SK-N-MC (cell line): ENCODE results near the gene GDF7.
A peak's percentile ranks its signal among the peaks of the same experiment; 100 is the strongest.

Source experiments
- EZH2 ChIP-seq: fragments of 200-600 bp; sonication (generic); IDR thresholded peaks from one replicate; pipeline ENCODE4 v1.6.1; 2017; ENCODE audit warnings: antibody characterized with exemption
- FOXP2 ChIP-seq: optimal IDR thresholded peaks from 2 replicates; pipeline ENCODE3; 2011; ENCODE audit warnings: mild to moderate bottlenecking, moderate library complexity; ENCODE audit not compliant: insufficient read depth; ENCODE audit errors: extremely low read length, control extremely low read depth
- POLR2AphosphoS5 ChIP-seq: IDR thresholded peaks from 2 replicates; pipeline ENCODE4 v1.6.1; 2012; ENCODE audit warnings: mild to moderate bottlenecking, low read depth, low read length, borderline replicate concordance

GRCh38 chr2:20650877-20651730, 15.8 kb upstream of the GDF7 start, which contains the start of gene HS1BP3:
- TF ChIP-seq EZH2 (no peak), POLR2AphosphoS5 (peak; percentile 74), FOXP2 (peak; percentile 63)
